CD4-positive, CD25-positive, alpha-beta regulatory T cell (primary cell): Measurements from ENCODE around the gene SCMH1. TPM values are rescaled to one million over a fixed set of nuclear protein-coding genes. Genes with fewer than 3 reads are reported as not detected.
"Not testable (repeated sequence)": the region's sequence is repeated elsewhere in the genome, so short reads cannot be mapped to it uniquely, and the experiment has no call there.

Experiments
- ATAC-seq, 2 donors: fragments of 150-1000 bp; cut with Tn5 transposase; one replicate each; pipeline ENCODE4 v1.10.0; 2021; ENCODE audit warnings: low read depth in 2 of 2, moderate number of reproducible peaks in 2 of 2, moderate library complexity in 1 of 2
- DNase-seq, 3 donors: peaks; one replicate each; pipeline versions ENCODE4 v3.0.0 to v3.0.0-alpha.2; 2012 to 2022; ENCODE audit warnings: mixed read lengths in 1 of 3
- H3K27ac ChIP-seq: one replicate; pipeline ENCODE4 v1.7.0; 2013; ENCODE audit warnings: mild to moderate bottlenecking, low read length; ENCODE audit not compliant: insufficient read depth, poor library complexity, severe bottlenecking
- H3K27me3 ChIP-seq: one replicate; pipeline ENCODE4 v1.7.0; 2013; ENCODE audit warnings: low read length; ENCODE audit not compliant: control insufficient read depth, insufficient read depth
- H3K36me3 ChIP-seq: one replicate; pipeline ENCODE4 v1.7.0; 2013; ENCODE audit warnings: mild to moderate bottlenecking, low read length, moderate library complexity; ENCODE audit not compliant: control insufficient read depth, insufficient read depth
- H3K4me1 ChIP-seq: 2 replicates; pipeline ENCODE4 v1.7.0; 2013; ENCODE audit warnings: mild to moderate bottlenecking, low read length; ENCODE audit not compliant: insufficient read depth, control insufficient read depth, poor library complexity, severe bottlenecking
- H3K4me3 ChIP-seq: one replicate; pipeline ENCODE4 v1.7.0; 2013; ENCODE audit warnings: low read depth, mild to moderate bottlenecking, low read length, moderate library complexity
- H3K9me3 ChIP-seq, 2 experiments: 1 replicate in 1 of 2; 2 replicates in 1 of 2; pipeline ENCODE4 v1.7.0; 2013; ENCODE audit warnings: low read length in 2 of 2, mild to moderate bottlenecking in 1 of 2, moderate library complexity in 1 of 2; ENCODE audit not compliant: control insufficient read depth in 2 of 2
- H3K27ac Mint-ChIP-seq, 3 donors: one replicate each; pipeline ENCODE4 v1.8.0; 2020 to 2022; ENCODE audit warnings: mild to moderate bottlenecking in 3 of 3, mixed read lengths in 3 of 3, moderate library complexity in 2 of 3
- H3K27me3 Mint-ChIP-seq: one replicate; pipeline ENCODE4 v1.8.0; 2022; ENCODE audit warnings: mild to moderate bottlenecking, mixed read lengths
- H3K36me3 Mint-ChIP-seq: one replicate; pipeline ENCODE4 v1.8.0; 2020; ENCODE audit warnings: mixed read lengths
- H3K4me1 Mint-ChIP-seq, 4 donors: one replicate each; pipeline ENCODE4 v1.8.0; 2020 to 2022; ENCODE audit warnings: mixed read lengths in 4 of 4, mild to moderate bottlenecking in 1 of 4
- H3K4me3 Mint-ChIP-seq, 4 donors: one replicate each; pipeline ENCODE4 v1.8.0; 2020 to 2022; ENCODE audit warnings: mild to moderate bottlenecking in 4 of 4, mixed read lengths in 4 of 4, moderate library complexity in 3 of 4
- H3K9me3 Mint-ChIP-seq, 7 donors: one replicate each; pipeline ENCODE4 v1.8.0; 2020 to 2022; ENCODE audit warnings: mixed read lengths in 7 of 7, mild to moderate bottlenecking in 3 of 7, moderate library complexity in 2 of 7
- polyA plus RNA-seq, 4 donors: library from polyadenylated mRNA; unstranded; fragments of 300-500 nt; fragmentation: Illumina TruSeq; gene quantifications; one replicate each; pipeline ENCODE4 v1.2.3, GENCODE V29; 2021
- total RNA-seq: library from RNA; stranded (reverse); gene quantifications from one replicate; pipeline ENCODE4 v1.2.3, GENCODE V29; 2022

The SCMH1 gene
- total and polyA plus RNA-seq, 5 donors from 2014 or later, result 3.4 to 27.6 (median 5.5) TPM

- not testable (repeated sequence) for H3K27me3 ChIP-seq, ATAC-seq, H3K4me3 ChIP-seq, H3K4me3 Mint-ChIP-seq, H3K27ac Mint-ChIP-seq, H3K4me1 ChIP-seq, H3K4me1 Mint-ChIP-seq, H3K9me3 Mint-ChIP-seq, H3K9me3 ChIP-seq, H3K27me3 Mint-ChIP-seq, H3K27ac ChIP-seq, DNase-seq
- H3K36me3 ChIP-seq, result peaks cover 18% of the 10 kb centered on the region
- peaks cover 20% of the 10 kb centered on the region for H3K36me3 Mint-ChIP-seq
These were observed 124.9 kb downstream of the SCMH1 start for GRCh38 chr1:41117241-41117640.

DNA sequence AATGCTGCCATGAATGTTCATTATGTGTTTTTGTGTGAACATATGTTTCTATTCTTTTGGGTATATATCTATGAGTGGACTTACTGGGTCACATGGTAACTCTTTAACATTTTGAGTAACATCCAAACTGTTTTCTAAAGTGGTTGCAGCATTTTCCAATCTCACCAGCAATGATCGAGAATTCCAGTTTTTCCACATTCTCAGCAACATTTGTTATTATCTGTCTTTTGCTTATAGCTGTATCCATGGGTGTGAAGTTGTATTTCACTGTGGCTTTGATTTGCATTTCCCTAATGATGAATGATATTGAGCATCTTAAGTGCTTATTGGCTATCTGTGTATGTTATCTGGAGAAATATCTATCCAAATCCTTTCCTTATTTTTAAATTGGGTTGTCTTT lies 131.4 kb downstream of the SCMH1 start:
- Mint-ChIP-seq H3K9me3 (peaks cover 0 to 2% (median 0%) of the 10 kb centered on the region in 7 donors), H3K36me3 (peaks cover 48% of the 10 kb centered on the region), H3K4me3 (no peak overlapping the region), H3K4me1 (no peaks in the 10 kb centered on the region), H3K27me3 (no peaks in the 10 kb centered on the region), H3K27ac (no peak overlapping the region)
- Histone ChIP-seq H3K9me3 (no peaks in the 10 kb centered on the region), H3K4me3 (no peak overlapping the region), H3K27me3 (no peaks in the 10 kb centered on the region), H3K27ac (no peak overlapping the region), H3K4me1 (no peaks in the 10 kb centered on the region), H3K36me3 (peaks cover 15% of the 10 kb centered on the region)
- ATAC-seq (no peak), DNase-seq (no peak)

DNA sequence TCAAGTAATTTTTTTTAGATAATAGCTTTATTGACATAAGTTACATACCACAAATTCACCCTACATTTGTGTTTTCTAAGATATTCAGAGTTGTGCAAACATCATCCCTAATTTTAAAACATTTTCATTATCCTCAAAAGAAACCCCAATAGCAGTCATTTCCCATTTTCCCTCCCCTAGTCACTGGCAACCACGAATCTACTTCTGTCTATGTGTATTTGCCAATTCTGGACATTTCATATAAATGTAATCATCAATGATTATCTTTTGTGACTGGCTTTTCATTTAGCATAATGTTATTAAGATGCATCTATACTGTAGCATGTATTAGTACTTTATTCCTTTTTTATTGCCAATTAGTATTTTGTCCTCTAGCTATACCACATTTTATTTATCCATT lies 131.8 kb downstream of the SCMH1 start:
- Mint-ChIP-seq H3K27me3 (no peaks in the 10 kb centered on the region), H3K4me3 (no peak overlapping the region), H3K4me1 (no peaks in the 10 kb centered on the region), H3K27ac (peak overlapping the region in 1 of 3 donors; percentile 64), H3K9me3 (peaks cover 0 to 2% (median 0%) of the 10 kb centered on the region in 7 donors), H3K36me3 (peaks cover 47% of the 10 kb centered on the region)
- Histone ChIP-seq H3K27ac (no peak overlapping the region), H3K4me1 (no peaks in the 10 kb centered on the region), H3K9me3 (no peaks in the 10 kb centered on the region), H3K36me3 (peaks cover 15% of the 10 kb centered on the region), H3K27me3 (no peaks in the 10 kb centered on the region), H3K4me3 (no peak overlapping the region)
- DNase-seq (no peak), ATAC-seq (no peak)

GRCh38 chr1:41109310-41110197 lies 132.6 kb downstream of the SCMH1 start:
- peaks cover 15% of the 10 kb centered on the region for H3K36me3 ChIP-seq
- Mint-ChIP-seq H3K36me3 (peaks cover 47% of the 10 kb centered on the region), H3K27ac (peak overlapping the region in 1 of 3 donors; percentile 64), H3K9me3 (peaks cover 0 to 2% (median 0%) of the 10 kb centered on the region in 7 donors), H3K4me3 (no peak overlapping the region), H3K27me3 (no peaks in the 10 kb centered on the region), H3K4me1 (no peaks in the 10 kb centered on the region)
- no peaks in the 10 kb centered on the region for H3K4me1 ChIP-seq
- ATAC-seq (no peak), DNase-seq (no peak)
- H3K4me3 ChIP-seq, result no peak overlapping the region
- H3K9me3 ChIP-seq, result no peaks in the 10 kb centered on the region
- H3K27me3 ChIP-seq, result no peaks in the 10 kb centered on the region
- no peak overlapping the region for H3K27ac ChIP-seq

DNA sequence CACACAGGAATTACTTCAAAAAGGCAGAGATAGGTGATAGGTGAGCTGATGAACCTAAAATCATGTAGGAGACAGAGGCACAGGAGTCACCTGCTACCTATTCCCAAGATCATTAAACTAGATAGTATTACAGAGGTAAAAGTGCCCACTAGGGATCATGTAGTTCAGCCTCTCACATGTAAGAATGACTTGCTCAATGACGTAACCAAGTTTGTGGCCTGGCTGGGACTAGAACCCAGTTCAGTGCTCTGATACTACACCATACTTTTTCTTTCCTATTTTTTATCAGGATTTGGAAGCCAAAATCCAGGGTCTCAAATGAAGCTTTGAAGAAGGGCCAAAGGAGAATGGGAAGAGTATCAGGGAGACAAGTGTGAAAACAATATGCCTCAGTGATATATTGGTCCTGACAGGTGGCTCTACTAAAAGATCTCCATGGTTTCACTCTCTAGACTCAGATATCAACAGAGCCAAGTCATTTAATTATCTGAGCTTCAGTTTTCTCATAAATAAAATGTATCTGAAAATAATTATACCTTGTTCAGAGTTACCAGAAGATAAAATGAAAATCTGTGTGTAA lies 133.3 kb downstream of the SCMH1 start:
- H3K36me3 ChIP-seq, result peaks cover 15% of the 10 kb centered on the region
- H3K4me3 ChIP-seq, result no peak overlapping the region
- H3K27ac Mint-ChIP-seq, result peak overlapping the region in 1 of 3 donors; percentile 64
- H3K4me3 Mint-ChIP-seq, result no peak overlapping the region
- H3K9me3 ChIP-seq, result no peaks in the 10 kb centered on the region
- H3K27ac ChIP-seq, result no peak overlapping the region
- no peaks in the 10 kb centered on the region for H3K27me3 ChIP-seq
- DNase-seq, result no peak
- peaks cover 0 to 1% (median 0%) of the 10 kb centered on the region in 4 donors for H3K4me1 Mint-ChIP-seq
- ATAC-seq, result no peak
- peaks cover 47% of the 10 kb centered on the region for H3K36me3 Mint-ChIP-seq
- H3K4me1 ChIP-seq, result no peaks in the 10 kb centered on the region
- no peaks in the 10 kb centered on the region for H3K27me3 Mint-ChIP-seq
- H3K9me3 Mint-ChIP-seq, result peaks cover 0 to 2% (median 0%) of the 10 kb centered on the region in 7 donors

- no peaks in the 10 kb centered on the region for H3K9me3 Mint-ChIP-seq
- peaks cover 0 to 17% (median 6%) of the 10 kb centered on the region in 4 donors for H3K4me1 Mint-ChIP-seq
- Histone ChIP-seq H3K27me3 (no peaks in the 10 kb centered on the region), H3K9me3 (no peaks in the 10 kb centered on the region), H3K36me3 (peaks cover 6% of the 10 kb centered on the region), H3K4me3 (no peak overlapping the region), H3K27ac (no peak overlapping the region), H3K4me1 (no peaks in the 10 kb centered on the region)
- H3K4me3 Mint-ChIP-seq, result no peak overlapping the region
- H3K27ac Mint-ChIP-seq, result no peak overlapping the region
- ATAC-seq, result no peak
- peaks cover 27% of the 10 kb centered on the region for H3K36me3 Mint-ChIP-seq
- no peaks in the 10 kb centered on the region for H3K27me3 Mint-ChIP-seq
- DNase-seq, result no peak
These were observed 138.3 kb downstream of the SCMH1 start for GRCh38 chr1:41103766-41104165.

DNA sequence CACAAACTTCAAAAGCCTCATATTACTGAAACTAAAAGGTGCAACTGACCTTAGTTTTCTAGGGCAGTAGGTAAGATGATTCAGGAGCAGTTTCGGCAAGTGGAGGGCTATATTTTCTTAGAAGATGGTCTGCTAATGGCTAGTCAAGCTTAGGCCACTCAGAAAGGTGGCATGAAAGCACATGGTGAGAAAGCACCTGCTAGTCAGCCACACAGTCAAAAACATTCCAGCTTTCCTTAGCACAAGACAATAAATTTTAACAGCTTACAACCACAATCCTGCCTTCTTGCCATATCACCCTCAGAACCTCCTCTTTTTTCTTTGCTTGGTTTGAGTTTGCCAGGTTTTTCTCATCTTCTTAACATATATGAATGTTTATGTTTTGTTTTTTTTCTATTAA lies 139.5 kb downstream of the SCMH1 start:
- Mint-ChIP-seq H3K36me3 (peaks cover 22% of the 10 kb centered on the region), H3K27ac (no peak overlapping the region), H3K9me3 (no peaks in the 10 kb centered on the region), H3K27me3 (no peaks in the 10 kb centered on the region), H3K4me1 (peaks cover 0 to 17% (median 6%) of the 10 kb centered on the region in 4 donors), H3K4me3 (no peak overlapping the region)
- no peak for ATAC-seq
- H3K27me3 ChIP-seq, result no peaks in the 10 kb centered on the region
- H3K4me3 ChIP-seq, result no peak overlapping the region
- H3K27ac ChIP-seq, result no peak overlapping the region
- H3K4me1 ChIP-seq, result no peaks in the 10 kb centered on the region
- no peaks in the 10 kb centered on the region for H3K9me3 ChIP-seq
- DNase-seq, result no peak
- peaks cover 2% of the 10 kb centered on the region for H3K36me3 ChIP-seq
